Skeletal muscle tissue (tissue), 4 donors: Measurements from ENCODE around the gene ITIH4. TPM values are rescaled to one million over a fixed set of nuclear protein-coding genes. Genes with fewer than 3 reads are reported as not detected.

Source experiments
- H3K27ac ChIP-seq: one replicate; pipeline ENCODE4 v1.7.0; 2013; ENCODE audit warnings: mild to moderate bottlenecking, low read depth, low read length, inconsistent platforms
- H3K27me3 ChIP-seq, 3 donors: one replicate each; pipeline ENCODE4 v1.7.0; 2013; ENCODE audit warnings: low read length in 3 of 3; ENCODE audit not compliant: control insufficient read depth in 3 of 3, insufficient read depth in 3 of 3
- H3K36me3 ChIP-seq, 3 donors: one replicate each; pipeline ENCODE4 v1.7.0; 2013; ENCODE audit warnings: low read length in 3 of 3; ENCODE audit not compliant: control insufficient read depth in 3 of 3, insufficient read depth in 3 of 3
- H3K4me1 ChIP-seq, 3 donors: one replicate each; pipeline ENCODE4 v1.7.0; 2013; ENCODE audit warnings: low read length in 3 of 3, mild to moderate bottlenecking in 3 of 3; ENCODE audit not compliant: control insufficient read depth in 3 of 3, insufficient read depth in 3 of 3
- H3K4me3 ChIP-seq, 3 donors: one replicate each; pipeline ENCODE4 v1.7.0; 2013; ENCODE audit warnings: low read length in 3 of 3
- H3K9ac ChIP-seq, 3 donors: one replicate each; pipeline ENCODE4 v1.7.0; 2013; ENCODE audit warnings: low read length in 3 of 3, mild to moderate bottlenecking in 3 of 3, moderate library complexity in 2 of 3, low read depth in 1 of 3
- H3K9me3 ChIP-seq, 3 donors: one replicate each; pipeline ENCODE4 v1.7.0; 2013; ENCODE audit warnings: low read length in 3 of 3; ENCODE audit not compliant: control insufficient read depth in 3 of 3
- total RNA-seq: library from RNA; depleted of rRNA; stranded (reverse); fragments of >200 nt; gene quantifications from one replicate; pipeline ENCODE4 v1.2.3, GENCODE V29; 2014
- donor health status: Osteomylitis.

ITIH4 gene
- total RNA-seq, 1 donor from 2014 or later: 4.2 TPM

- no peaks in the 10 kb centered on the region for H3K9me3 ChIP-seq
Measured at GRCh38 chr3:52790337-52790736, 40.1 kb downstream of the ITIH4 start.

GRCh38 chr3:52789746-52790040 lies 40.8 kb downstream of the ITIH4 start:
- no peak overlapping the region for H3K9ac ChIP-seq
- no peak overlapping the region for H3K27ac ChIP-seq
- H3K4me3 ChIP-seq: no peak overlapping the region
- no peaks in the 10 kb centered on the region for H3K9me3 ChIP-seq
- peaks cover 0 to 9% (median 0%) of the 10 kb centered on the region in 3 donors for H3K4me1 ChIP-seq
- H3K36me3 ChIP-seq: no peaks in the 10 kb centered on the region
- H3K27me3 ChIP-seq: peaks cover 0 to 15% (median 5%) of the 10 kb centered on the region in 3 donors

More at GRCh38 chr3:52790337-52790736, 40.1 kb downstream of the ITIH4 start:
- Histone ChIP-seq H3K9ac (no peak overlapping the region), H3K36me3 (no peaks in the 10 kb centered on the region), H3K4me1 (peaks cover 0 to 9% (median 0%) of the 10 kb centered on the region in 3 donors), H3K27me3 (peaks cover 0 to 15% (median 5%) of the 10 kb centered on the region in 3 donors), H3K4me3 (no peak overlapping the region), H3K27ac (no peak overlapping the region)

GRCh38 chr3:52788890-52789745 lies 41.4 kb downstream of the ITIH4 start:
- Histone ChIP-seq H3K27me3 (peaks cover 0 to 15% (median 5%) of the 10 kb centered on the region in 3 donors), H3K9me3 (no peaks in the 10 kb centered on the region), H3K9ac (no peak overlapping the region), H3K36me3 (no peaks in the 10 kb centered on the region), H3K4me1 (peaks cover 0 to 8% (median 0%) of the 10 kb centered on the region in 3 donors), H3K4me3 (no peak overlapping the region), H3K27ac (no peak overlapping the region)

GRCh38 chr3:52787672-52788625 lies 42.5 kb downstream of the ITIH4 start:
- Histone ChIP-seq H3K36me3 (no peaks in the 10 kb centered on the region), H3K4me1 (peaks cover 0 to 4% (median 0%) of the 10 kb centered on the region in 3 donors), H3K27ac (no peak overlapping the region), H3K27me3 (peaks cover 0 to 12% (median 5%) of the 10 kb centered on the region in 3 donors), H3K4me3 (no peak overlapping the region), H3K9me3 (no peaks in the 10 kb centered on the region), H3K9ac (no peak overlapping the region)

- H3K9me3 ChIP-seq: no peaks in the 10 kb centered on the region
- peaks cover under 1 to 14% (median 4%) of the 10 kb centered on the region in 3 donors for H3K27me3 ChIP-seq
- H3K36me3 ChIP-seq: no peaks in the 10 kb centered on the region
- no peak overlapping the region for H3K9ac ChIP-seq
- no peak overlapping the region for H3K4me3 ChIP-seq
- no peak overlapping the region for H3K27ac ChIP-seq
- H3K4me1 ChIP-seq: peaks cover 0 to 4% (median 0%) of the 10 kb centered on the region in 3 donors
Measured at GRCh38 chr3:52787246-52787645, 43.2 kb downstream of the ITIH4 start.

GRCh38 chr3:52786330-52787215 lies 43.9 kb downstream of the ITIH4 start:
- H3K27ac ChIP-seq: no peak overlapping the region
- H3K36me3 ChIP-seq: no peaks in the 10 kb centered on the region
- peaks cover 0 to 17% (median 6%) of the 10 kb centered on the region in 3 donors for H3K27me3 ChIP-seq
- no peaks in the 10 kb centered on the region for H3K9me3 ChIP-seq
- peaks cover 0 to 4% (median 0%) of the 10 kb centered on the region in 3 donors for H3K4me1 ChIP-seq
- no peak overlapping the region for H3K4me3 ChIP-seq
- H3K9ac ChIP-seq: no peak overlapping the region

GRCh38 chr3:52784931-52785590 lies 45.4 kb downstream of the ITIH4 start:
- Histone ChIP-seq H3K27ac (no peak overlapping the region), H3K9me3 (no peaks in the 10 kb centered on the region), H3K27me3 (peaks cover 0 to 10% (median 10%) of the 10 kb centered on the region in 3 donors), H3K9ac (no peak overlapping the region), H3K4me1 (peaks cover 0 to 4% (median 0%) of the 10 kb centered on the region in 3 donors), H3K36me3 (no peaks in the 10 kb centered on the region), H3K4me3 (no peak overlapping the region)

- no peak overlapping the region for H3K27ac ChIP-seq
- H3K4me3 ChIP-seq: no peak overlapping the region
- H3K9me3 ChIP-seq: no peaks in the 10 kb centered on the region
- peaks cover 0 to 4% (median 0%) of the 10 kb centered on the region in 3 donors for H3K4me1 ChIP-seq
- H3K27me3 ChIP-seq: peaks cover 0 to 10% (median 10%) of the 10 kb centered on the region in 3 donors
- H3K9ac ChIP-seq: no peak overlapping the region
- no peaks in the 10 kb centered on the region for H3K36me3 ChIP-seq
Measured at GRCh38 chr3:52784021-52784621, 46.4 kb downstream of the ITIH4 start.
